GM21423 (cell line): ENCODE measurements around the gene NUP43.
"Not testable (repeated sequence)": the region's sequence is repeated elsewhere in the genome, so short reads cannot be mapped to it uniquely, and the experiment has no call there.

Experiments
- ATAC-seq: cut with Tn5 transposase; IDR thresholded peaks from one replicate; pipeline ENCODE4 v1.9.1; 2021; ENCODE audit warnings: mild to moderate bottlenecking, moderate library complexity; ENCODE audit not compliant: unreplicated experiment

NUP43 gene

DNA sequence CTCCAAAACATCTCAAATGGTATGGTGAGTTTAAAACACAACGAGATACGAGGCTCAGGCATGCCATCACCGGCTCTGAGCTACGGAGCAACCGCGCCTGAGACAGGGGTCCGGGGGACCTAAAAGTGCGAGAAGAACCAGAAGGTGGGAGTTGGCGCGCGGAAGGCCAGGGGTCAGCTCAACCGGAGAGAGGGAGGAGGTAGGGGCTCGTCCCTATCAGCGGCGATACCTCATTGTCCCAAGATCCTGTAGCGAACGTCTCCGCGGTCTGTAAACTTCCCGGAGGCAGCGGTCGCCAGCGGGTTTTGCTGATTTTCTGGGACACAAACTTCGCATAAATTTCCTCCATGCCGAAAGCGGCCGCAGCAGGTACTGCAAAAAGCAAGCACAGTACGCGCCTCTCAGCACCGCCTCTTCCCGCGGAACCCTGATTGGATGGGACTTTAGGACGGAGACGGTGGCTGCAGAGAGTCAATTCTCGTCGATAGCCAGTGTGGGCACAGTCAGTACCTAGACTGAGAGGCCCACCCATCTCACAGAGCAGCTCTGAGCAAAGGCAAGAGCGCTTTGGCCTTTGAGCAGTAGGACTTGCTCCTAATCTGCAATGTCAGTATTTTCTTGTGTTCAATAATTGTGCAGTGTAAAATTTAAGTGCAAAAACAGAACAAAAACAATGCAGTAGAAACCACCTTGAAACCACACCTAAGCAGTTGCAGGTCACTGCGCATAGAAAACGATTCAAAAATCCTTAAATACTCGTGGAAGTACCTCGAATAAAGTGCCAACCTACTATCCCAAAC is at the start of gene NUP43:
Gene NUP43 (minus strand): TSS at position 383 of the 800 bp plus-strand sequence. CDS start 34 bp downstream, at position 349.
- ATAC-seq = peak; percentile 47

DNA sequence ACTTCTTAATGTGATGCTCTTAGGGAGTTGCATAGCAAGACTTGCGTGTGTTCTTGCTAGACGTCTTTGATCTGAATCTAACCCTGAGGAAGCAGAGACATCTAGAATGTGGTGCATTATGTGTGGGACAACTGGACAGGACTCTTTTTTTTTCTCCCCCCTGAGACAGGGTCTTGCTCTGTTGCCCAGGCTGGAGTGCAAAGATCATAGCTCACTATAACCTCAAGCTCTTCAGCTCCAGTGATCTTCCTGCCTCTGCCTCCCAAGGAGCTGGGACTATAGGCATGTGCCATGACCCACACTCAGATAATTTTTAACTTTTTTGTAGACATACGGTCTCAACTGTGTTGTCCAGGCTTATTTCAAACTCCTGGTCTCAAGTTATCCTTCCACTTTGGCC is 37.2 kb upstream of the NUP43 start:
- no peak for ATAC-seq

DNA sequence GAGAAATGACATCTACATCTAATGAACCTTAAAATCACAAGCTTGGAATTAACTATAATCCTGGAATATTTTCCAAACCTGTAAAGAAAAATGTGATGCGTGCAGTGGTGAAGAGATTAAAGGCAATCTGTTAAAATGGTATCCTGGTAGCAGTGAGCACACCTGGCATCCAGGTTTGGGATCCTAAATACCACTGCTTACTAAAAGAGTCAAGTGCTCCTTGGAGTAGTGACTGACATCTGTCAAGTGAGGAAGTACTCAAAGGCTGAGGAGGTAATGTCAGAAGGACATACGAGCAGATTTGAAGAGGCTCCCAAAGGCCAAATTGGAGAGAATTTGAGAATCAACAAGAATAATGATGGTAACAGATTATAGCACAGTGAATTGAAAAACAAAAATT is 36.0 kb upstream of the NUP43 start:
- no peak for ATAC-seq

- no peak for ATAC-seq
These were observed 35.4 kb upstream of the NUP43 start for GRCh38 chr6:149781715-149782114.

GRCh38 chr6:149779644-149779963 is 33.3 kb upstream of the NUP43 start:
- no peak for ATAC-seq

DNA sequence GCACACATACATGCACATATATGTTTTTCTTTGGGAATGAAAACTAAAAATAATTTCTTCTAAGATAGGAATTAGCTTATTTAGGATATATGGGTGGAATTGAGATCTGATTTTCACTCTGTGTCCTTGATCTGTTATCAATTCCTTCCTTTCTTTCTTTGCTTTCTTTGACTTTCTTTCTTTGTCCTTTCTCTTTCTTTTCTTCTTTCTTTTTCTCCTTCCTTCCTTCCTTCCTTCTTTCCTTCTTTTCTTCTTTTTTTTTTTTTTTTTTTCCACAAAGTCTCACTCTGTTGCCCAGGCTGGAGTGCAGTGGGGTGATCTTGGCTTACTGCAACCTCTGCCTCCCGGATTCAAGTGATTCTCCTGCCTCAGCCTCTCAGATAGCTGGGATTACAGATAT is 31.3 kb upstream of the NUP43 start:
- no peak for ATAC-seq

- ATAC-seq = no peak
These were observed 25.6 kb upstream of the NUP43 start for GRCh38 chr6:149771925-149772324.

GRCh38 chr6:149771185-149771584 is 24.9 kb upstream of the NUP43 start:
- ATAC-seq = no peak

DNA sequence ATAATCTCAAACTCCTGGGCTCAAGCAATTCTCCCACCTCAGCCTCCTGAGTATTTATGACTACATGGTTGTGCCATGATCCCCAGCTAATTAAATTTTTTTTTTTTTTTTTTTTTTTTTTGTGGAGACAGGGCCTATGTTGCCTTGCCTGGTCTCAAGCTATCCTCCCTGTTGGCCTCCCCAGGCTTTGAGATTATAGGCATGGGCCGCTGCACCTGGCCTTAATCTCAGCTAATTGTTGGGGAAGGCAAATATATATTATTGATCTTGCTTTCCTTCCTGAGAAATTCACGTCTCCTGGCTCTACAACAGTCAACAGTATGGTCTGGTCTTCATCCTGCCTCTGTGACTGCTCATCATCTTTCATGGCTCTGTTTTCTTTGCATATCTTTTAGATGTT is 23.3 kb upstream of the NUP43 start:
- no peak for ATAC-seq

- ATAC-seq = no peak
These were observed 19.9 kb upstream of the NUP43 start for GRCh38 chr6:149766156-149766769.

DNA sequence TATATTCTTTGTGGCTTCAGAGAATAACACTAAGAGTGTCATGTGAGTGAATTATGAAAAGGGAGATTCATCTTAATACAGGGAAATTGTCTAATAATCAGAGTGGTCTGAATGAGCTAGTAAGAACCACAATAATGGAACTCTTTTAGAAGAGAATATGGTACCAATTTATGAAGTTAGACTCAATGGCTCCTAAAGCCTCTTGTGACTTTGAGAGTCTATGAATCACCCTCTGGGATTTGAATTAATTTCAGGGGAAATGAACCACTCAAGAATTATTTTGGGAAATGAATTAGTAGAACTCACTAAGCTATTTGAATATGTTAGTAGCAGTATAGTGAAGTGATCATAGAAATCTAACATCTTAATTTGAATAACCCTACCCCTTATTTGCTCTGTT is 17.5 kb upstream of the NUP43 start:
- ATAC-seq = no peak

DNA sequence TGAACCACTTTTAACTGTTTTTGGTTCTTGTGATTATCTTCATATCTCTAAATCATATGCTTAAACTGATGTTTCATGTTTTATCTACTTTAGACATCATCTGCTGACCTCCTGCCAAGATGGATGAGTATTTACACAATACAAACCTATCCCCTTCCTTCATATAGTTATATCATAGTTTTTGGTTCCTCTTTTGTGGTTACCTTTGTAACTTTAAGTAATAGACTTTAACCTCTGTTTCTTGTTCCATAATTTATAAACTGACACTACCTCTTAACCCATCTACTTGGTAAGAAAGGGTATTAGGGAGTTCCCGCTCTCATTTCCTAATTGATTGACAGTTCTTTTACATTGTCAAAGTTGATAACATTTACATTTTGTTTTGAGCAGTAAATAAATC is 15.1 kb upstream of the NUP43 start:
- ATAC-seq = peak; percentile 97

DNA sequence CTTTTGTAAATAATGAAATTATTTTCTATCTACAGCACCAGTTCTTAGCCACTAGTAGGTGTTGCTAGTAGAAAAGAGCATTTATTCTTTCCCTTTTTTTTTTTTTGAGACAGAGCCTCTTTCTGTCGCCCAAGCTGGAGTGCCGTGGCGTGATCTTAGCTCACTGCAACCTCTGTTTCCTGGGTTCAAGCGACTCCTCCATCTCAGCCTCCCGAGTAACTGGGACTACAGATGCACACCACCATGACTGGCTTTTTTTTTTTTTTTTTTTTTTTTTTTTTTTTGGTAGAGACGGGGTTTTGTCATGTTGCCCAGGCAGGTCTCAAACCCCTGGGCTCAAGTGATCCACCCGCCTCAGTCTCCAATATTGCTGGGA is 9.9 kb upstream of the NUP43 start:
- no peak for ATAC-seq

GRCh38 chr6:149755300-149756260 is 9.3 kb upstream of the NUP43 start:
- peak; percentile 85 for ATAC-seq

GRCh38 chr6:149754548-149754947 is 8.2 kb upstream of the NUP43 start:
- ATAC-seq = no peak

DNA sequence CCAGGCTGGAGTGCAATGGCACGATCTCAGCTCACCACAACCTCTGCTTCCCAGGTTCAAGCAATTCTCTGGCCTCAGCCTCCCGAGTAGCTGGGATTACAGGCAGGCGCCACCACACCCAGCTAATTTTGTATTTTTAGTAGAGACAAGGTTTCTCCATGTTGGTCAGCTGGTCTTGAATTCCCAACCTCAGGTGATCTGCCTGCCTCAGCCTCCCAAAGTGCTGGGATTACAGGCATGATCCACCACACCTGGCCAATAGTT is 7.0 kb upstream of the NUP43 start:
- ATAC-seq = not testable (repeated sequence)

DNA sequence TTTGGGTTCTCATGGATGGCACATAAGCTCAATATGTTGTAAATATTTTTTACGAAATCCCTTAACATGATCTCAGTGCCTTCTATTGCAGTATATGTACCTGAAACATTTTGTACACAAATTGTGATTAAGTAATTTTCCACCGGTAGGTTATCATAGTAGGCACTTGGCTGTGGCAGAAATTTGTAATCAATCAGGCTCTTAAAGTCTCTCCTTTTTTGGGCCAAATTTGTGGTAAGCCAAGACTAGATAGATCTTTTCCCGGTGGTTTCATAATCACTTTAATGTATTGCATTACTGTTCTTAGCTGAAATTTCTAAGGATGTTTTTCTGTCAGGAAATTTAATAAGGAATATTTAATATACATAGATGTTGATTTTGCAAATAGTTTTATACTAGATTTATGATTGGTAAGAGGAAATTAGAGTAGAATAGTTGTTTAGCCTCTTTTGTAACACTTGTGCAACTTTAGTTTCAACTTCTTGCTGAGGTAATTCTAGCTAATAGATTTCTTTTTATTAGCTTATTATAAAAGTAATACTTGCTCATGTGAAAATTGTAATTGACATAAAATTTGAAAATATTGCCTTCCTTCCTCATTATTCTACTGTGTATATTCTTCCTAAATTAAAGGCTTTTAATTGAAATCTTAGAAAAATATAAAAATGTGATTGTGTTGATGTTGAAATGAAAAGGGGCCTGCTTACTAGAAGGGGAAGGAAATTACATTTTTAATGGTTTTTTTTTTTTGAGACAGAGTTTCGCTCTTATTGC is 6.5 kb upstream of the NUP43 start:
- ATAC-seq = no peak

DNA sequence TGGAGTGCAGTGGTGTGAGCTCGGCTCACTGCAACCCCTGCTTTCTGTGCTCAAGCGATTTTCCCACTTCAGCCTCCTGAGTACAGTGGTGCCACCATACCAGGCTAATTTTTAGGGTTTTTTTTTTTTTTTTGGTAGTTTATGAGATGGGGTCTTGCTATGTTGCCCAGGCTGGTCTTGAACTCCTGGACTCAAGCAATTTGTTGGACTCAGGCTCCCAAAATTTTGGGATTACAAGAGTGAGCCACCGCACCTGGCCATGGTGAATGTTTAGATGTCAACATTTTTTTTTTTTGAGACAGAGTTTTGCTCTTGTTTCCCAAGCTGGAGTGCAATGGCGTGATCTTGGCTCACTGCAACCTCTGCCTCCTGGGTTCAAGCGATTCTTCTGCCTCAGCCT is 5.6 kb upstream of the NUP43 start:
- not testable (repeated sequence) for ATAC-seq

GRCh38 chr6:149751239-149751638 is 4.9 kb upstream of the NUP43 start:
- no peak for ATAC-seq

DNA sequence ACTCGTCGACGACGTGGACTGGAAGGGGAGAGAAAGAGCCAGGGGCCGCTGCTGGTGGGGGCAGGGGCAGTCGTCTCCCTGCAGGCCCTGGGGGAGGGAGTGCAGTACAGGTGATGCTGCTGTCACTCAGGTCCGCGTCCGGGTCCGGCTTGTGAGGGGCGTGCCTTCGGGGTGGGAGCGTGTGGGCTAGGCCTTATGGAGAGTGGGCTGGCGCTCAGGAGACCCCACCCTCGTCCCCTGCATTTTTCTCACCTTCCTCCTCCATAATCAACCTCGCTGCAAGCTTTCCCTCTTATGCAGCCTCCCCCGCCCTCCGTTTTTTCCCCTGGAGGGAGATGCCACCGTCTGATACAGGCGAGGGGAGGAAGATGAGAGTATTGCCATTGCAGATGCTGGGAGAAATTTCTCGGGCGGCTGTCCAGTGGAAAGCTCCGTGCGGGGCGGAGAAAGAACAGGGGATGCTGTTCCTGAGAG is 3.8 kb upstream of the NUP43 start:
- ATAC-seq = peak; percentile 35

DNA sequence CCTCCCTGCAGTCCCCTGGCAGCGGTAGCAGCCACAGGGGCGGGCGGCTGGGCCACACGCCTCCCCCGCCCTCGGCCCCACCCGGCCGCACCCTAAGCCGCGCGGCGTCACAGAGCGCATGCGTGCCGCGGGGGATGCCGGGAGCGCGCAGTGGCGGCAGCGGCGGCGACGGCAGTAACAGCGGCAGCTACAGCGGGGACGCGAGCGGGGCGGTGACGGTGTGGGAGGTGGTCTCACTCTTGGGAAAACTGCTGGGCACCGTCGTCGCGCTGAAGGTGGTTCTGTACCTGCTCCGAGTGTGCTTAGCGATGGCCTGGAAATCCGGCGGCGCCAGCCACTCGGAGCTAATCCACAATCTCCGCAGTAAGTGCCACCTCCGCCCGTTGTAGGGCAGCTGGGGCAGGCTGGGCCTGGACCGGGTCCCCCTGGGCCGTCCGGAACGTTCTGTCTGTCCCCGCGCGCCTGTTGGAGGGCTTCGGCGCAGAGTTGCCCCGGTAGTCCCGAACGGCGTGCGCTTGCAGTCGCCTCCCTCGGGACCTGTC is 3.3 kb upstream of the NUP43 start, which contains the start of gene PCMT1:
Gene PCMT1 (plus strand): TSS at position 148 of the 542 bp plus-strand sequence. CDS start 161 bp downstream, at position 309.
- peak; percentile 89 for ATAC-seq
